Measurements from ENCODE around the gene RCN2.

Gene RCN2

DNA sequence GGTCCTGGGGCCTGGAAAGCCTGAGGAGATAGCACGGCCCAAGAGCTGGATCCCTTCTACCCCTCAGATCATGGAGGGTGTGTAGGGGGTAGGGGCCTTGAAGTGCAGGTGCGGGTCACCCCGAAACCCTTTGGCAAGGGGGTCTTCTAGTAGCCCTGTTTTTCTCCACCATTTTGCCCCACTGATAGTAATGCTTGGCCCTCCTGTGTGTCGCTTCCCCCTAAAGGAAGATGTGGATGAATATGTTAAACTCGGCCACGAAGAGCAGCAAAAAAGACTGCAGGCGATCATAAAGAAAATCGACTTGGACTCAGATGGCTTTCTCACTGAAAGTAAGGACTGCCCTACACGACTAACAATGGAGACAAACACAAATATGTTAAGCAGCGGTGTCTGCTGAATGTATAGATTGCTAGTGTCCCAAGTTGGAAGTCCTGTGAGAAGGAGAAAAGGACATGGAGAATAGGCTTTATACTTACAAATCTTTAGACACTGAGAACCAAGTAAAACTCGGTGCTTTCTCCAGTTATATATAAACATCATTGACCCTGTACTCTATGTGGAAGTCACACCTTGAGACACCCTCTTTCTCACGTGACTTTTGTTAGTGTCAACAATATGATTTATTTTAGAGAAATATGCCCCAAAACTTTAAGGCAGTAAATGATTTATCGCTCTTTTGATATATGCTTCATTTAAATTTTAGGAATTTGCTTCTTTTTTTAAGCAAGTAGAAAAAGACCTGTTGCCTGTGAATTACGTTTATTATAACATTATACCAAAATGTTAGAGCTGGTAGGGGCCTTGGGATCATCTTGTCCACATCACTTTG, 802 bp downstream of the RCN2 start:
- no peak for DNase-seq

DNA sequence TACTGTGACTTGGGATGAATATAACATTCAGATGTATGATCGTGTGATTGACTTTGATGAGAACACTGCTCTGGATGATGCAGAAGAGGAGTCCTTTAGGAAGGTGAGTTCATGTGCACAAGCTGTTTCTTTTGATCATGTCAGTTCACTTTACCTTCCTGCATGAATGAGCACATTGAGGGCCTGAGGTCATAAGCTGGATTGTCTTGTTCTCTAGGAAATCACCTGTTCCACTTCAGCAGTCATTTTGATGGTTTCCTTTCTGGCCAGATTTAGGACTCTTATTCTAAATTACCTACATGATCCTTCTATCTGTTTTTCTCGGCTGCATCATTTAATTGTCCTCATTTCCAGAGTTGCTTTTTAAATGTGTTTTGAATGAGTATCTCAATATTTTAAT, 4.1 kb downstream of the RCN2 start:
- DNase-seq, result no peak

DNA sequence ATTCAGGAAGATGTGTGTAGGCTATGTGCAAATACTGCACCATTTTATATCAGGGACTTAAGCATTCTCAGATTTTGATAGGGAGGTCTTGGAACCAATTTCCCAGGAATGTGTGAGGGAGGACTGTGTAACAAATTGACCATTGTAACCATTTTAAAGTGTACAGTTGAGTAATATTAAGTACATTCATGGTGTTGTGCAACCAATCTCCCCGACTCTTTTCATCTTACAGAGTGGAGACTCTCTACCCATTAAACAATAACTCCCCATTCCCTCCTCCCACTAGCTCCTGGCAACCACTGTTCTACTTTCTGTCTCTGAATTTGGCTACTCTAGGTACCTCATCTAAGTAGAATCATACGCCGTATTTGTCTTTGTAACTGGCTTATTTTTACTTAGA, 5.1 kb downstream of the RCN2 start:
- DNase-seq, result no peak

DNA sequence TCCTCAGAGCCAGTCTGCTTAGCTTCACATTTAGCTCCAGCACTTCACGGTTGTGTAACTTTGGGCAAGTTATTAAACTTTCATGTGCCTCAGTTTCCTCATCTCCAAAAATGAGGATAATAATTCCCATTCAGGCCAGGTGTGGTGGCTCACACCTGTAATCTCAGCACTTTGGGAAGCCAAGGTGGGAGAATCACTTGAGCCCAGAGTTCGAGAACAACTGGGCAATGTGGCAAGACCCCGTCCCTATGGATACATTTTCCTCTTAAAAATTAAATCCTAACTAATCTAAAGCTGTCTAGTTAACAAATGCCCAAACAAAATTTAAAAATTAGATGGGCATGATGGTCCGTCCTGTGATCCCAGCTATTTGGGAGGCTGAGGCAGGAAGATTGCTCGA, 7.2 kb downstream of the RCN2 start:
- DNase-seq, result no peak

DNA sequence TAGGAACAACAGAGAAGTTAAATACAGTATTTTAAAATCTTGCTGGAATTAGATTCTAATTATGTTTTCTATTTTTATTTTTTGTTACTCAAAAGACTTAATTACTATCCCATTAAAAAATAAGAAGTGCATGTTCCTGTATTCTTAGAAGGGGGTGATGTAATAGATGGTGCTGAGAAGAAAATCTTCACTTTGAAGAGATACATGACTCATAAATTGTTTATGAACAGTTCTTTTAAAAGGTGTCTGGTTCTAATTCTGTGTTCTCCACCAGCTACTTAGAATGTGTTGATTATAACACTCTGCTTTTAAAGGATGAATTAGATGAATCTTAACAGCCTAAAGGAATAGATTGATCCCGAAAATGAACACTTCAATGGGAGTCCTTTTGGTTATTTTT, 8.2 kb downstream of the RCN2 start:
- DNase-seq, result peak; percentile 22

DNA sequence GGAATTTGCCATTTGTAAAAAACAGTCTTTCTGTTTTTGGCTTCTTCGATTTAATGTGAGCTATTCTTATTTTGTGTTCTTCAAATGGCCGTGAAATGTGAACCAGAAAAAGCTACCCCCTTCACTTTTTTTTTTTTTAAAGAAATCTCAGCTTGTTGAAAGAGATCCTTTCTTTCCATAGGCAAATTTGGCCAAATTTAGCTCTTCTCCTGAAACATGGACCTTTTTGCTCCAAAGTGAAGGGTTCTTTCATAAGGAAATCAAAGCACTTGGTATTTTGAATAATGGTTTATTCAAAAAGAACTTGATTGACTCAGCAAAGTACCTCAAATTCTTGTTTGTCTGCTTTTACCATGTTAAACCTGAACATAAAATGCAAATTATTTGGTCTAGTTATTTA, 10.1 kb downstream of the RCN2 start:
- no peak for DNase-seq

DNA sequence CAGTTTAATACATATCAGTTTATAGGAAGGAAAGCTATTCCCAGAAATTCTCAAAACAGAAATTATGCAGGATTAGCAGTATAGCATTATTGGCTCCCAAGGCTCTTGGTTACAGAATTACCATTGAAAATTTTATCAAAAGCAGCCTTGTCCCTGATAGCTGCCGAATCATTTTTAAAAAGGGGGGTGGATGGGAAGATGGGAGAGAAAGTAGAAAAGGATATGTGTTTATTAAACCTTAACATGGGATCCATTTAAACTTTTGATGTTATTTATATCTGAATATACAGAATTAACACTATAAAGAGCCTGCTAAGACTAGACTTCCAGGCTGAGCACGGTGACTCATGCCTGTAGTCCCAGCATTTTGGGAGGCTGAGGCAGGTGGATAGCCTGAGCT, 10.8 kb downstream of the RCN2 start:
- DNase-seq, result no peak

DNA sequence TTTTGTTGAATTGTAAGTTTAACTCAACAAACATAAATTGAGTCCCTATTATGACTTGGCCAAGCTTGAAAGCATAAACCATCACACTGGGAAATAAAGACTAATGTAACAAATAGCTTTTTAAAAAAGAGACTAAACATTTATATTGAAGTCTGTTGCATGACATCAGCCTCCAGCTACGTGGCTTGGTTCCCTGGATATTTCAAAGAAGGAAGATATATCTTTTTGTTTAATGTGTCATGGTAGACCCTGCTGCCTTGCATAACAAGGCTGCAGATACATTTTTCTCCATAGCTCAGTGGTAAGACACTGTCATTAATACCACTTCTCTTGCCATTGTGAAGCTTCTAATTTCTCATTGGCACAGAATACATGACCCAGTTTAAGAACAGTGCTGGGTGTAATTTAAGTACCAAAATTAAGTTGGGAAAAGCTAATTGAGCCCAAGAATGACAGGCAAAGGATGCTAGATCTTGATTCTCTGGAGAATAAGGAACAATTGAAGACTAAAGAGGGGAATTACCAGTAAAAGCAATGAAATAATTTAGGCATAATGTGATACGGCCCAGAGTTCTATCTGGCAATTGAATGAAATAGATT, 14.0 kb downstream of the RCN2 start:
- DNase-seq, result no peak

DNA sequence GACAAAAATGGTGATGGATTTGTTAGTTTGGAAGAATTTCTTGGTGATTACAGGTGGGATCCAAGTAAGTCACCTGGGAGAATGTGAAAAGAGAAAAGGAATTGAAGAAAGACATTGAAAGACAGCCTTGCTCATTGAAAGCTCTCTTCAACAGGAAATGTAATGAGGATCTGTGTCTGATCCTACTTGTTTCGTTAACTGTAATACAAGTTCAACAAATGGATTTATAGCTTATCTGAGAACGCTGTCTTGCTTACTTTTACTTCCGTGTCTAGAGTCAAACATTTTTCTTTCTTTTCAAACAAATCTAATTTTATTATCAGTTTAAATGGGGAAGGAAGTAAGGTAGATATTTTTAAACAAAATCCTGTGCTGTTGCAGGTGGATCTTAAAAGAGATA, 15.9 kb downstream of the RCN2 start:
- DNase-seq, result no peak

DNA sequence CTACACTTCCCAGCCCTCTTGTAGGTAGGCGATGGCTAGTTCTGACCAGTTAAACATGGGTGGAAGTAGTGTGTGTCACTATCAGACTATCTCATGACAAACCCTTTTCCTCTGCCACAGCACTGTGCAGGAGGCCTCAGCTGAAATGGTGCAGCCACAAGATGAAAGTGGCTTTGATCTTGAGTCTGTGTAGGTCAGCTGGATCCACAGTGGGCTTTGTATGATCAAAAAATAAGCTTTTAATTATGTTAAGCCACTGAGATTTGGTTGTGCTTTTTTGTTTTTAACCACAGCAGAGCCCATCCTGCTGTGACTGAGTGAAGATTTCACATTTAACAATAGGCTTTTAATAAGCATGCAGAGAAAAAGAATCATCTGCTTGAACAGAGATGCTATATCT, 19.7 kb downstream of the RCN2 start:
- DNase-seq, result no peak

DNA sequence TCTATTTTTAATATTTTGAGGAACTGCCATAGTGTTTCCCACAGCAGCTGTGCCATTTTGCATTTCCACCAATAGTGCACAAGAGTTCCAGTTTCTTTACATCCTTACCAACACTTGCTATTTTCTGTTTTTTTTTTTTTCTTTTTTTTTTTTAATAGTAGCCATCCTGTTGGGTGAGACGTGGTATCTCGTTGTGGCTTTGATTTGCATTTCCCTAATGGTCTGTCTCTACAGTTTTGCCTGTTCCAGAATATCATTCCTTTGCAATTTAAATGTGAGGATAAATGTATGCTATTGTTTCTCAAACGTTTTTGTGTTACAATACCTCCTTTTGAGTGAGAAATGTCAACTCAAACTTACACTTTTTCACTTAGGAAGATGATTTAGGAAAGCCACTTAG, 22.4 kb downstream of the RCN2 start:
- DNase-seq, result no peak

DNA sequence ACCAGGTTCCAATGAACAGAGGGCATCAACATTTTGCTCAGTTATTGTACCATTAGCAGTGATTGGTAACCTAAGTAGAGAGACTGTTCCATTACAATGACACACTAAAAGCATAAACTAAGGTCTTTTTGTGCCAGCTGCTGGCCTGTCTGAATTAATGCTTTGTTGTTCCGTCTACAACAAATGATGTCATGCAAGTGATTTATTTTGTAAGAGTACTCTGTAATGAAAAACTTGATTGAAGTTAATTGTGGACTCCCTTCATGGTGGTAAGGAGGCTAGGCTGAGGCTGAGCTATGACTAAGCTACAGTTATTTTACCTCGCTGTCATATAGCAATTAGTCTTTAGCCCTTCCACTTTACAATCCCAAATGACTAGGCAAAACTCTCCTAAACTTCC, 23.2 kb downstream of the RCN2 start:
- DNase-seq, result no peak

DNA sequence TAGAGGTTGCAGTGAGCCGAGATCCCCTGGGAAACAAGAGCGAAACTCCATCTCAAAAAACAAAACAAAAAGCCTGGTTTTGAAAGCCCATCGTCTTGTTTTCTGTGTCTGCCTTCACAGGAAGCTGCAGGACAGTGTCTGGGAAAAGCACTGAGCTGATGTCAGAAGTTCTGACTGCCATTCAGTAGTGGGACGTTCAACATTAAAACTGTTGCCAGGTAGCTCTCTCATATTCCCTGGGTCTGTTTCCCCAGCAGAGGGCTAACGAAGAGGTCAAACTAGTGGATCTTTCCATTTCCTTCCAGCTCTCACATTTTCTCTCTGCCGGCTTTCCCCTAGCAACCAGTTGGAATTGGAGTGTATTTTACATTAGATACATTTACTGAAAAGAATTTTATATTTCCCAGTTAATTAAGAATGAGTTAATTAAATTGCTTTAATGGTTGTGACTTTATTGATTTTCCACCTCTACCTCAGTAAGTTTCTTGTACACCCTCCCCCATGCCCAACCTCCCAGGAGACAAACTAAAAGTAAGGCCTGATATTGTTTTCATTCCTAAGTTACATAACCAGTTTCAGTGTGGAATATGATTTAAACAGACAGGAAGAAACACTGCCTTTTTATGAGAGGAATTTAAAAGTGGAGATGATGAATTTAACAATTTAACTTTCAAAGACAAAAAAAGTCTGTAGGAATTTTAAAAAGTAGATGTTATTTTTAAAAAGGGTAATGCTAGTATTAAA, 29.9 kb downstream of the RCN2 start:
- no peak for DNase-seq

DNA sequence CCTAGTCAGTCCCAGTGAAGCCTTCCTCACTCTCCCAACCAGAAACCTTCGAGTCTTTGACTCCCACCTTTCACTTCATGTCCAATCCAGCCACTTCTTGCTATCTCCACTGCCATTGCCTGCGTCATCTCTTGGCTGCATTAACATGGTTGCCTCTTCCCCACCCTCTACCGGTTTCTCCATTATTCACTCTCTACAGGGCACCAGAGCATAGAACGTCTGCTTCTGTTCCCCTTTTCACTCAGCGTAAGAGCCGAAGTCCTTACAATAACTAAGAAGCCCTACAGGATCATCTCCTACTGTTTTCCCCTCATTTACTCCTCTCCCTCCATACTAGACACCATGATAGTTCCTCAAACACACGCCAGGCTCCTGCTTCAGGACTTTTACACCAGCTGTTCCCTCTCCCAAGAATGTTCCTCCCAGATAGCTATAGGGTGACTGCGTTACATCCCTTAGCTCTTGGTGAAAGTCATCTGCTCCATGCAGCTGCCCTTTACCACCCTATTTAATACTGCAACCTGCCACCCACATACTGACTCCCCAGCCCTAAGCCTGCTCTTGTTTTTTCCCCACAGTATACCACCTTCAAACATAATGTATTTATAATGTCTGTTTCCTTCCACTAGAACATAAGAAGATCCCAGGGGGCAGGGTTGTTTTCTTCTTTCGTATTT, 30.9 kb downstream of the RCN2 start:
- no peak for DNase-seq

DNA sequence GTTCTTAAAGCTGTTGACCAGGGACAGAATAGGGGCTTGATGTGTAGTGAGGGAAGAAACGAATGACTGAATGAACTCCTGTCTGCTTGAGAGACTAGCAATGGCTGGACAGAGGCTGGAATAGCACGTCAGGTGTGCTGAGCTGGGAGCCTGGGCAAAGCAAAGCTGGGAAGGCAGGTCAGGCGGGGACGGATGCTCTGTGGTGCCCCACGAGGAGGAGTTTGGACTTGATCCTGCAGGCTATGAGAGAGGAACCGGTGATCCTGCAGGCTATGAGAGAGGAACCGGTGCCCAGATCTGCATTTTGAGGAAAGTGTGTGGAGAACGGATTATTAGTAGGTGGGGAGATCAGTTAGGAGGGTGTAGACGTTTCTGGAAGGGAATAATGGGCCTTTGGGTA, 32.0 kb downstream of the RCN2 start:
- no peak for DNase-seq

DNA sequence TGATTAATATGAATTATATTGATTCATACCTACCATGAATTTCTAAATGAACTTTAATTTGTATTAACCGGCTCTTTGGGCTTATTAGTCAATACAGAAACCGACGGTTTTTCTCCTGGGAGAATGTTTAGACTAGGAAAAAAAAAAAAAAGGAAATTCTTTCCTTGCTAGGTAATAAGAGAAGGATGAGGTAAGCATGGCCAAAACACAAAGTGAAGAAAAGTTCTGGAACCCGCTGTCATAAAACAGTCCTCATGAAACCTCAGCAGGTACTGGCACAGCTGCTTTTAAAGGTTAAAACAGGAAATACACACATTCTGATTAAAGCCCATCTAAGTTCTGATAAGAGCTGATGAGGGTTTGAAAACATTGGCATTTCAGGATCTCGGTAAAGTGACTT, 32.6 kb downstream of the RCN2 start:
- no peak for DNase-seq

DNA sequence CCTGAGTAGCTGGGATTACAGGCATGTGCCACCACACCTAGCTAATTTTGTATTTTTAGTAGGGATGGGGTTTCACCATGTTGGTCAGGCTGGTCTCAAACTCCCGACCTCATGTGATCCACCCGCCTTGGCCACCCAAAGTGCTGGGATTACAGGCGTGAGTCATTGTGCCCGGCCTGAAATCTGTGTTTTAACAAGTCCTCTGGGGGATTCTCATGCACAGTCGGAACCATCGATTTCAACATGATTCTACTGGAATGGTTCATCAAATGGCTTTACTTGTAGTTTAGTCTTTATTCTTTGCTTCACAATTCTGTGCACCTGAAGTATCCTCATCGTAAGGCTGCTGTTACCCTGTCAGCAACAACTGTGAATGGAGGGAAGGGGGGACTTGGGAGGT, 34.5 kb downstream of the RCN2 start:
- peak; percentile 41 for DNase-seq

DNA sequence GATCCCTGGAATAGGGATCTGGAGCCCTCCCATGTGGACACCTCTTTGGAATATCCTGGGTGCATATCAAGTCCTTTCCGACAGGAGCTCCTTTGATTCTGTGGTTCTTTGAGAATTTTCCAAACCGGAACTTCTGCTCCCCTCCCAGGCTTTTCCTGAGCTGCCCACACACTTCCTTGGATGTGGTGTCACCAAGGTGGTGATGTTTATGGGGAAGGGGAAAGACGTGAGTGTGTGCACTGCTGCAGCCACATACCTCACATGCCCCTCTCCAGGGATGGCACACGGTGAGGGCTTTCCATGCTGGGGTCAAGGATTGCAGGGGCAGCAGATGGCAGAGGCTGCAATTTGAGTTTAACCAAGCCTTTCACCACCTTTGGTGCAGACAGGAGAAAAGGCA, 35.5 kb downstream of the RCN2 start:
- no peak for DNase-seq

DNA sequence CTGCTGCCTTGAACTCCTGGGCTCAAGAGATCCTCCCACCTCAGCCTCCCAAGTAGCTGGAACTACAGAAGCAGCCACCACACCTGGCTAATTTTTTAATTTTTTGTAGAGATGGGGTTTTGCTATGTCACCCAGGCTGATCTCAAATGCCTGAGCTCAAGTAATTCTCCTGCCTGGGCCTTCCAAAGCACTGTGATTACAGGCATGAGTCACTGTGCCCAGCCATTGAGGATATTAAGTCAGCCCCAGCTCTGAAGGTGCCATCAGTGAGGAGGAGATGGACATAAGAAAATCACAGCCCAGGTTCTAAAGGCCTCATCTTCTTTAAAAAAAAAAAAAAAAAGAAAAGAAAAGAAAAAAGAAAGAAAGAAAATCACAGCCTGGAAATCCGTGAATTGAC, 36.8 kb downstream of the RCN2 start:
- DNase-seq, result no peak

DNA sequence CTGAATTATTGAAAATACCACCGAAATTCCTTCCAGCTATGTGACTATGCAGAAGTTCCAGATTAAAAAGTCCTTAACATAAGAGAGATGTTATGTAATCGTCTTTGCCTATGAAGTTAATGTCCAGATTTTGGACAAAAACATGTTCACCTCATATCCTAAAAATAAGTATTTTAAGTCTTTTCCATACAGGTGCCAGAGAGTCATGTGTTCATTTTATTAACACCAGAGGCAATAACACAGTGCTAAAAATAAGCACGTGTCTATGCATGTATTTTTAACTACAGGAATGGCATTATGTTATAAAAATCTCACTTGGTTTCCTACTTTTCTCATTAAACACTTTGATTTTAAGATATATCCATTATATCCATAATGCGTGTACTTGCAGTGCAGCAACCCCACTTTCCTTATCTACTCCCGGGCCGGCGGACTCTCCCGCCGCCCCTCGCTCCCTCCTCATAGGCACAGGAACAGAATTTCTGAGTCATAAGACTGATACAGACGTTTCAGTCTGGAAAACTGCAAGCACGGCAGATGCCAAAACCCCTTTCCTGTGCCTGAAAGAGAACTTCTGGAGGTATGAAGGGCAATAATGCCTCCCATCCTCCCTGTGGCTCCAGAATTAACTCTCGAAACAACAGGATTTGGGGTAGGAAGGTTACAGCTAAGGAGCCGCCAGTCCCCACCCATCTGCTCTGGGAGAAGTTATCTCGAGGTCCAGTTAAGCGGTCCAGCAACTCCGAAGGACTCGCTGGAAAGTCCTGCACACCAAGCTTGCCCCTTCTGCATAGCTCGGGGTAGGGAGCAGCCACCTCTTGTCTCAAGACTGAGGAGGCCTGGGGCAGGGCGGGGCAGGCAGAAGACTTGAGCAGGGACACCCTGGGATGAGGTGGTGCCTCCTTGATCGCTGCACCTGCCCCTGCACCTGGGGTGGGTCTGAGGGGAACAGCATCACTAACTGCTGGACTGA, 41.1 kb downstream of the RCN2 start:
- no peak for DNase-seq

DNA sequence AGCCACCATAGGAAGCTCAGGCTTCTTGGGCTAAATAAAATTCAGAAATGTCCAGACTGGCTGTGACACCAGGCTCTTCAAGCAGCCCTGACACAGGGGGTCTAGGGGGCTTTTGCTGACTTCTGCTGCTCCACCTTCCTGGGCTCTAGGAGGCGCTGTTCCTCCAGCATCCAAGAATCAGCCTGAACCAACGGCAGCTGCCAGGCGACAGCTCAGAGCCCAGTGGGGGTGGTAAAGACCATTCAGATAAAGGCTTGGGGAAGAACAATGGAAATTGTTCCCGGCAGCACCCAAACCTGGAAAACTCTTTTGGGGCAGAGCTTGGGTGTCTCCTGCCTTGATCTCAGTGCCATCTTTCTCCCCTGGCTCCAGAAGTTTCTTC, 41.8 kb downstream of the RCN2 start:
- DNase-seq, result peak; percentile 44

DNA sequence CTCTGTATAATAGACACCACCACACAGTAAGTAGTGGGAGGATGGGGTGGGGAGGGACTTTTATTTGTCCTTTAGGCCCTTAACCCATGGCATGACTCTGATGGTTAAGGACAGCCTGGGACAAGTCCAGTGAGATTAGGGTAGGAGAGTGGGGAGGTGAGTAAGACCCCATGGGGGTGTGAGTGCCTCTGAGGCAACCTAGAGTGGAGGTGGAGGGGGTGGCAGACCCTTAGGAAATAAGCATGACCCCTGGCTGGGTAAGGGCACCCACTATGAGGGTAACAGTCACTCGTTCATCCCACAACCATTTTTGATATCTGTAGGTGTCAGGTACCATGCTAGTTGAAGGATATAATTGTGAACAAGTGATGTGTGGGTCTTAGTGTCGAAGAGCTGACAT, 42.4 kb downstream of the RCN2 start:
- DNase-seq, result no peak
